H1 (cell line): ENCODE results near the gene CAB39L. TPM values are rescaled to one million over a fixed set of nuclear protein-coding genes. Genes with fewer than 3 reads are reported as not detected.

Experiments
- CTCF ChIA-PET: fragments of 300-600 bp; sonication (Branson Sonifier 250); formaldehyde crosslinking; loops from one replicate; lab custom pipeline; 2021; ENCODE audit not compliant: partially characterized antibody; lab: Charles Lee
- POLR2A ChIA-PET: fragments of 300-600 bp; sonication (Branson Sonifier 250); formaldehyde crosslinking; loops from one replicate; lab custom pipeline; 2021; ENCODE audit warnings: inconsistent platforms; ENCODE audit not compliant: partially characterized antibody; lab: Charles Lee
- DNase-seq, 2 experiments: peaks; one replicate each; pipeline versions ENCODE4 v3.0.0 to v3.0.0-alpha.2; 2010 to 2022; ENCODE audit warnings: low spot score in 2 of 2, low read depth in 1 of 2, mixed read lengths in 1 of 2
- FAIRE-seq: peaks from 2 replicates; lab custom pipeline; 2011; peaks lifted over from hg19 to GRCh38; lab: Jason Lieb, UNC
- H2AFZ ChIP-seq: 2 replicates; pipeline ENCODE4 v1.8.1; 2012; ENCODE audit warnings: low read length, inconsistent platforms
- H2AK5ac ChIP-seq: 2 replicates; pipeline ENCODE4 v1.6.1; 2013; ENCODE audit warnings: low read depth, low read length
- H2BK120ac ChIP-seq: replicated peaks from 2 replicates; pipeline ENCODE3; 2013; ENCODE audit warnings: low read depth, low read length, inconsistent platforms
- H2BK12ac ChIP-seq: 2 replicates; pipeline ENCODE4 v1.6.1; 2013; ENCODE audit warnings: low read depth, low read length
- H2BK15ac ChIP-seq: 2 replicates; pipeline ENCODE4 v1.6.1; 2013; ENCODE audit warnings: low read length
- H2BK20ac ChIP-seq: 2 replicates; pipeline ENCODE4 v1.6.1; 2013; ENCODE audit warnings: low read length
- H2BK5ac ChIP-seq: 2 replicates; pipeline ENCODE4 v1.6.1; 2013; ENCODE audit warnings: low read depth, low read length
- H3K14ac ChIP-seq: 2 replicates; pipeline ENCODE4 v1.6.1; 2013; ENCODE audit warnings: inconsistent platforms; ENCODE audit not compliant: insufficient read length
- H3K18ac ChIP-seq: 2 replicates; pipeline ENCODE4 v1.6.1; 2013; ENCODE audit warnings: low read length; ENCODE audit errors: extremely low read depth
- H3K23ac ChIP-seq: 2 replicates; pipeline ENCODE4 v1.6.1; 2013; ENCODE audit warnings: inconsistent platforms; ENCODE audit not compliant: insufficient read length
- H3K23me2 ChIP-seq: 2 replicates; pipeline ENCODE4 v1.6.1; 2013; ENCODE audit warnings: low read depth, low read length
- H3K27ac ChIP-seq: 2 replicates; pipeline ENCODE4 v1.6.1; 2011; ENCODE audit warnings: low read depth, low read length, inconsistent platforms
- H3K27me3 ChIP-seq, 4 experiments: replicated peaks in 1 of 4; 1 replicate in 1 of 4; 2 replicates in 3 of 4; pipeline versions ENCODE4 v1.6.1 to v1.8.1; 2011 to 2013; ENCODE audit warnings: low read length in 3 of 4, mild to moderate bottlenecking in 3 of 4, inconsistent platforms in 2 of 4, mixed read lengths in 2 of 4, moderate library complexity in 1 of 4; ENCODE audit not compliant: control insufficient read depth in 3 of 4, insufficient read depth in 3 of 4; ENCODE audit errors: extremely low read depth in 1 of 4
- H3K36me3 ChIP-seq, 4 experiments: 2 replicates each; pipeline versions ENCODE4 v1.6.1 to v1.8.1; 2011 to 2013; ENCODE audit warnings: mild to moderate bottlenecking in 4 of 4, low read length in 3 of 4, moderate library complexity in 2 of 4, control low read depth in 1 of 4, inconsistent platforms in 1 of 4; ENCODE audit not compliant: insufficient read depth in 4 of 4, control insufficient read depth in 2 of 4
- H3K4ac ChIP-seq: replicated peaks from 2 replicates; pipeline ENCODE3; 2013; ENCODE audit warnings: low read length, low read depth, mixed read lengths, inconsistent platforms; ENCODE audit not compliant: insufficient read length
- H3K4me1 ChIP-seq, 4 experiments: replicated peaks in 1 of 4; 1 replicate in 1 of 4; 2 replicates in 3 of 4; pipeline versions ENCODE4 v1.6.1 to v1.8.1; 2011 to 2013; ENCODE audit warnings: low read length in 3 of 4, inconsistent platforms in 2 of 4, mixed read lengths in 1 of 4; ENCODE audit not compliant: insufficient read depth in 4 of 4, control insufficient read depth in 3 of 4
- H3K4me2 ChIP-seq, 2 experiments: 2 replicates each; pipeline versions ENCODE4 v1.6.1 to v1.8.1; 2011 to 2013; ENCODE audit warnings: low read depth in 2 of 2, low read length in 2 of 2, control low read depth in 1 of 2, inconsistent platforms in 1 of 2, mild to moderate bottlenecking in 1 of 2; ENCODE audit not compliant: insufficient read depth in 1 of 2
- H3K4me3 ChIP-seq, 4 experiments: fragments of 200-600, 300-600 bp in 1 of 4; sonication (generic), shearing (Covaris generic), sonication (Bioruptor Twin) in 1 of 4; 2 replicates each; pipeline versions ENCODE4 v1.5.1 to v1.8.1; 2011 to 2016; ENCODE audit warnings: low read length in 4 of 4, low read depth in 3 of 4, control low read depth in 2 of 4, inconsistent platforms in 2 of 4, mild to moderate bottlenecking in 2 of 4, mixed read lengths in 1 of 4, moderate library complexity in 1 of 4; ENCODE audit not compliant: insufficient read depth in 2 of 4; ENCODE audit errors: extremely low read depth in 1 of 4
- H3K56ac ChIP-seq: replicated peaks from 2 replicates; pipeline ENCODE3; 2013; ENCODE audit warnings: low read depth, mild to moderate bottlenecking, mixed read lengths, low read length, inconsistent platforms; ENCODE audit not compliant: insufficient read length
- H3K79me1 ChIP-seq: 2 replicates; pipeline ENCODE4 v1.6.1; 2013; ENCODE audit warnings: low read depth, low read length, control low read depth
- H3K79me2 ChIP-seq, 2 experiments: 2 replicates each; pipeline versions ENCODE4 v1.6.1 to v1.8.1; 2012 to 2013; ENCODE audit warnings: low read length in 2 of 2, mild to moderate bottlenecking in 2 of 2, inconsistent platforms in 1 of 2; ENCODE audit not compliant: insufficient read depth in 2 of 2, control insufficient read depth in 1 of 2
- H3K9ac ChIP-seq, 4 experiments: replicated peaks in 1 of 4; 1 replicate in 1 of 4; 2 replicates in 3 of 4; pipeline versions ENCODE4 v1.6.1 to v1.8.1; 2011 to 2013; ENCODE audit warnings: low read depth in 3 of 4, low read length in 3 of 4, control low read depth in 2 of 4, mild to moderate bottlenecking in 2 of 4, moderate library complexity in 2 of 4, inconsistent platforms in 1 of 4; ENCODE audit errors: extremely low read depth in 1 of 4
- H3K9me3 ChIP-seq, 2 experiments: 2 replicates each; pipeline versions ENCODE4 v1.6.1 to v1.8.1; 2012 to 2013; ENCODE audit warnings: mild to moderate bottlenecking in 2 of 2, moderate library complexity in 2 of 2, control low read depth in 1 of 2, inconsistent platforms in 1 of 2, low read depth in 1 of 2, low read length in 1 of 2, mixed read lengths in 1 of 2; ENCODE audit not compliant: insufficient read depth in 2 of 2
- H4K20me1 ChIP-seq, 2 experiments: replicated peaks in 1 of 2; 2 replicates each; pipeline versions ENCODE3 to v1.8.1; 2011 to 2013; ENCODE audit warnings: inconsistent platforms in 2 of 2, low read length in 2 of 2, mild to moderate bottlenecking in 1 of 2; ENCODE audit not compliant: insufficient read depth in 2 of 2, control insufficient read depth in 1 of 2
- H4K5ac ChIP-seq: 2 replicates; pipeline ENCODE4 v1.6.1; 2013; ENCODE audit warnings: low read length, low read depth, mixed read lengths, inconsistent platforms; ENCODE audit not compliant: insufficient read length
- H4K8ac ChIP-seq: 2 replicates; pipeline ENCODE4 v1.8.0; 2013; ENCODE audit warnings: mild to moderate bottlenecking, moderate library complexity, low read length, inconsistent platforms; ENCODE audit not compliant: insufficient read depth; ENCODE audit errors: extremely low read depth
- H4K91ac ChIP-seq: replicated peaks from 2 replicates; pipeline ENCODE3; 2013; ENCODE audit warnings: low read length, mixed read lengths, inconsistent platforms; ENCODE audit not compliant: insufficient read length
- BRCA1 ChIP-seq: IDR thresholded peaks from 2 replicates; pipeline ENCODE4 v1.6.1; 2012; ENCODE audit warnings: low read depth, low read length, improper control_type of control experiment
- CBX8 ChIP-seq: fragments of 300-800, 300-1000 bp; sonication (generic); IDR thresholded peaks from 2 replicates; pipeline ENCODE4 v1.7.1; 2016; ENCODE audit warnings: low read depth, low read length, borderline replicate concordance
- CHD2 ChIP-seq: IDR thresholded peaks from 2 replicates; pipeline ENCODE4 v1.6.1; 2012; ENCODE audit warnings: low read length, improper control_type of control experiment
- E2F6 ChIP-seq: IDR thresholded peaks from 2 replicates; pipeline ENCODE4 v1.6.1; 2012; ENCODE audit warnings: inconsistent platforms
- EGR1 ChIP-seq: IDR thresholded peaks from 2 replicates; pipeline ENCODE4 v1.6.1; 2011; ENCODE audit warnings: low read depth, low read length, borderline replicate concordance
- POLR2A ChIP-seq, 2 experiments: IDR thresholded peaks; 1 replicate in 1 of 2; 2 replicates in 1 of 2; pipeline ENCODE4 v1.6.1; 2011; ENCODE audit warnings: low read depth in 2 of 2, low read length in 2 of 2, mild to moderate bottlenecking in 2 of 2; ENCODE audit errors: control extremely low read depth in 1 of 2
- POLR2AphosphoS5 ChIP-seq: IDR thresholded peaks from 2 replicates; pipeline ENCODE4 v1.6.1; 2011; ENCODE audit warnings: low read depth, low read length
- RNF2 ChIP-seq: fragments of 200-900, 300-1000 bp; sonication (generic); IDR thresholded peaks from 2 replicates; pipeline ENCODE4 v1.7.1; 2016; ENCODE audit warnings: borderline replicate concordance, low read depth, mild to moderate bottlenecking, antibody characterized with exemption, low read length; ENCODE audit not compliant: poor library complexity, severe bottlenecking; ENCODE audit errors: missing control alignments
- SAP30 ChIP-seq: fragments of 300-600 bp; sonication (generic); IDR thresholded peaks from 2 replicates; pipeline ENCODE4 v1.7.1; 2012; ENCODE audit warnings: low read length, moderate library complexity, mild to moderate bottlenecking, inconsistent platforms; ENCODE audit not compliant: insufficient read depth, insufficient replicate concordance
- SIX5 ChIP-seq: IDR thresholded peaks from 2 replicates; pipeline ENCODE4 v1.6.1; 2011; ENCODE audit warnings: mild to moderate bottlenecking, low read depth, low read length
- SP1 ChIP-seq: IDR thresholded peaks from 2 replicates; pipeline ENCODE4 v1.6.1; 2011; ENCODE audit warnings: low read depth, low read length
- SUZ12 ChIP-seq: fragments of 200-600 bp; sonication (generic); IDR thresholded peaks from 2 replicates; pipeline ENCODE4 v1.6.1; 2012; ENCODE audit warnings: mild to moderate bottlenecking, inconsistent platforms, low read length, moderate library complexity, mixed read lengths
- TAF7 ChIP-seq: optimal IDR thresholded peaks from 2 replicates; pipeline ENCODE3; 2011; ENCODE audit warnings: low read depth, mild to moderate bottlenecking, inconsistent platforms, low read length, moderate library complexity, borderline replicate concordance
- WGBS, 2 experiments: shearing (Covaris generic) in 1 of 2; methylation state at CpG; one replicate each; pipeline versions ENCODE4 v1.1.6 to v1.1.7; 2013 to 2015; ENCODE audit warnings: low lambda C conversion rate in 2 of 2, mixed read lengths in 2 of 2, inconsistent platforms in 1 of 2, low coverage in 1 of 2, missing lambda C conversion rate in 1 of 2; ENCODE audit not compliant: insufficient replicate concordance in 2 of 2, insufficient coverage in 1 of 2, insufficient read length in 1 of 2; ENCODE audit errors: extremely low coverage in 1 of 2, missing lambda C conversion rate in 1 of 2; 5-methylcytosine and 5-hydroxymethylcytosine counted together
- polyA plus RNA-seq, 7 experiments: library from polyadenylated mRNA; depleted of rRNA in 3 of 7; stranded (reverse) in 5 of 7; unstranded in 2 of 7; fragments of >200 nt in 5 of 7; fragments of 200-250 nt in 2 of 7; gene quantifications; 1 replicate in 5 of 7; 2 replicates in 1 of 7; 4 replicates in 1 of 7; pipeline versions ENCODE4 v1.2.1 to v1.2.3, GENCODE V29; 2011 to 2013; ENCODE audit warnings: missing spikeins in 2 of 7, mixed read lengths in 2 of 7
- total RNA-seq: library from RNA; stranded (reverse); fragmentation: NEBNext Ultra II Directional; extraction: Animal tissue kit (Norgen Biotek cat#: 25700); gene quantifications from 2 replicates; pipeline ENCODE4 v1.2.1, GENCODE V29; 2021

The CAB39L gene
- total and polyA plus RNA-seq, 2 of the 8 experiments (the other 6 are each of a cell fraction or from before 2014, with no cell fraction given), result 2.5 to 4.8 TPM

GRCh38 chr13:49262634-49263033 is 181.2 kb downstream of the CAB39L start:
- no peaks in the 10 kb centered on the region for H3K79me2 ChIP-seq
- no peaks in the 10 kb centered on the region for H3K27me3 ChIP-seq
- H3K36me3 ChIP-seq, result peaks cover 0 to 4% (median 0%) of the 10 kb centered on the region in 4 experiments; a peak in 2 of 8 replicates
- H3K27ac ChIP-seq, result no peak overlapping the region
- H3K4me2 ChIP-seq, result no peak overlapping the region
- H3K18ac ChIP-seq, result no peak overlapping the region
- H2BK120ac ChIP-seq, result no peak overlapping the region
- H2BK12ac ChIP-seq, result no peak overlapping the region
- no peak overlapping the region for H3K4me3 ChIP-seq
- no peak overlapping the region for H2BK20ac ChIP-seq
- no peak overlapping the region for H2BK5ac ChIP-seq
- H3K23me2 ChIP-seq, result no peaks in the 10 kb centered on the region
- no peak overlapping the region for H3K23ac ChIP-seq
- no peak overlapping the region for H3K56ac ChIP-seq
- no peaks in the 10 kb centered on the region for H3K9me3 ChIP-seq
- no peak overlapping the region for H2AFZ ChIP-seq
- no peak overlapping the region for H3K14ac ChIP-seq
- FAIRE-seq, result no peak
- no peak overlapping the region for H4K8ac ChIP-seq
- 0 out of 7 replicates have a peak, but pooled peaks cover 0 to 3% (median 0%) of the 10 kb centered on the region in 4 experiments for H3K4me1 ChIP-seq
- no peak overlapping the region for H3K4ac ChIP-seq
- H2BK15ac ChIP-seq, result no peak overlapping the region
- WGBS, 2 experiments, result 92% methylated on average over 6 of the region's 6 CpGs; no CpG with 5 or more reads in 1 of the 2 experiments
- CTCF ChIA-PET, result interaction anchor here (1.0 to 1.3 kb wide), 2 partner anchors 18 to 37 kb away, joined by 3 read pairs; no protein-coding TSS in a partner anchor
- H2AK5ac ChIP-seq, result no peak overlapping the region
- no peak for DNase-seq
- H4K5ac ChIP-seq, result no peak overlapping the region
- H3K9ac ChIP-seq, result no peak overlapping the region
- no peak overlapping the region for H4K91ac ChIP-seq
- no peaks in the 10 kb centered on the region for H4K20me1 ChIP-seq
- H3K79me1 ChIP-seq, result no peaks in the 10 kb centered on the region
- POLR2A ChIA-PET, result interaction anchor here (1.8 kb wide), 1 partner anchor 9 kb away, joined by 3 read pairs; no protein-coding TSS in a partner anchor
- TF ChIP-seq TAF7, result no peak
- no peak for TF ChIP-seq SUZ12
- no peak for TF ChIP-seq SIX5
- no peak for TF ChIP-seq SP1
- TF ChIP-seq BRCA1, result no peak
- no peak for TF ChIP-seq POLR2A (IDR thresholded peaks at IDR 0.05; ENCODE audit: control extremely low read depth in 1 of 2, low read depth in 2 of 2, low read length in 2 of 2)
- TF ChIP-seq EGR1, result no peak
- TF ChIP-seq CHD2, result no peak
- no peak for TF ChIP-seq RNF2
- TF ChIP-seq CBX8, result no peak
- TF ChIP-seq POLR2AphosphoS5, result no peak
- TF ChIP-seq SAP30, result no peak
- no peak for TF ChIP-seq E2F6
